GM19043 (cell line): Measurements from ENCODE around the gene RFPL3.
"Not testable (repeated sequence)": the region's sequence is repeated elsewhere in the genome, so short reads cannot be mapped to it uniquely, and the experiment has no call there.

Experiments used
- ATAC-seq: cut with Tn5 transposase; IDR thresholded peaks from one replicate; pipeline ENCODE4 v1.9.1; 2021; ENCODE audit warnings: low read depth; ENCODE audit not compliant: unreplicated experiment

The RFPL3 gene

GRCh38 chr22:32357567-32357966, at the start of gene RFPL3:
Gene RFPL3, plus strand, starts transcription at chr22:32357867. Its CDS starts 205 bp downstream, at chr22:32358072.
- ATAC-seq, result not testable (repeated sequence)

GRCh38 chr22:32308191-32308590, 49.5 kb upstream of the RFPL3 start:
- ATAC-seq, result no peak

- no peak for ATAC-seq
These were observed 48.7 kb upstream of the RFPL3 start for GRCh38 chr22:32308934-32309333.

- no peak for ATAC-seq
These were observed 47.9 kb upstream of the RFPL3 start for GRCh38 chr22:32309585-32310251.

GRCh38 chr22:32310777-32311176, 46.9 kb upstream of the RFPL3 start:
- no peak for ATAC-seq

- ATAC-seq, result no peak
These were observed 46.1 kb upstream of the RFPL3 start for GRCh38 chr22:32311551-32312071.

GRCh38 chr22:32312748-32313147, 44.9 kb upstream of the RFPL3 start:
- no peak for ATAC-seq

GRCh38 chr22:32313532-32313931, 44.1 kb upstream of the RFPL3 start:
- no peak for ATAC-seq

GRCh38 chr22:32317524-32317923, 40.1 kb upstream of the RFPL3 start:
- ATAC-seq, result no peak

- ATAC-seq, result no peak
These were observed 39.3 kb upstream of the RFPL3 start for GRCh38 chr22:32318361-32318760.

GRCh38 chr22:32319861-32320406, 37.7 kb upstream of the RFPL3 start:
- no peak for ATAC-seq

- ATAC-seq, result no peak
These were observed 34.7 kb upstream of the RFPL3 start for GRCh38 chr22:32322986-32323385.

- ATAC-seq, result no peak
These were observed 34.0 kb upstream of the RFPL3 start for GRCh38 chr22:32323513-32324164.

GRCh38 chr22:32324505-32325415, 32.9 kb upstream of the RFPL3 start:
- no peak for ATAC-seq

- ATAC-seq, result no peak
These were observed 32.3 kb upstream of the RFPL3 start for GRCh38 chr22:32325416-32325801.

GRCh38 chr22:32325811-32326237, 31.8 kb upstream of the RFPL3 start:
- no peak for ATAC-seq

- no peak for ATAC-seq
These were observed 31.0 kb upstream of the RFPL3 start for GRCh38 chr22:32326647-32327046.

GRCh38 chr22:32327066-32327465, 30.6 kb upstream of the RFPL3 start:
- ATAC-seq, result no peak

GRCh38 chr22:32327596-32328171, 30.0 kb upstream of the RFPL3 start:
- no peak for ATAC-seq
